Calu3 (cell line): ENCODE results near the gene OR2V2. TPM values are rescaled to one million over a fixed set of nuclear protein-coding genes. Genes with fewer than 3 reads are reported as not detected.
"Not testable (repeated sequence)": the region's sequence is repeated elsewhere in the genome, so short reads cannot be mapped to it uniquely, and the experiment has no call there.

ENCODE experiments used
- BruUV-seq: library from RNA; stranded (reverse); fragments of 400-500 nt; replicated peaks from 2 replicates; lab custom pipeline; 2021; lab: Mats Ljungman, UMichigan
- CTCF ChIA-PET: fragments of 300-600 bp; sonication (Branson Sonifier 250); formaldehyde crosslinking; loops from one replicate; lab custom pipeline; 2022; ENCODE audit warnings: antibody characterized with exemption; lab: Charles Lee
- DNase-seq: peaks from one replicate; pipeline ENCODE4 v3.0.0; 2022
- H3K27ac Mint-ChIP-seq: one replicate; pipeline ENCODE4 v1.8.0; 2022; ENCODE audit warnings: mixed read lengths; ENCODE audit not compliant: unreplicated experiment
- H3K27me3 Mint-ChIP-seq: one replicate; pipeline ENCODE4 v1.8.0; 2022; ENCODE audit warnings: mixed read lengths; ENCODE audit not compliant: unreplicated experiment
- H3K36me3 Mint-ChIP-seq: one replicate; pipeline ENCODE4 v1.8.0; 2022; ENCODE audit warnings: mild to moderate bottlenecking, moderate library complexity, mixed read lengths; ENCODE audit not compliant: insufficient read depth, unreplicated experiment
- H3K4me1 Mint-ChIP-seq: one replicate; pipeline ENCODE4 v1.8.0; 2022; ENCODE audit warnings: mild to moderate bottlenecking, low read depth, mixed read lengths; ENCODE audit not compliant: unreplicated experiment
- H3K4me3 Mint-ChIP-seq: one replicate; pipeline ENCODE4 v1.8.0; 2022; ENCODE audit warnings: mild to moderate bottlenecking, low read depth, moderate library complexity, mixed read lengths; ENCODE audit not compliant: unreplicated experiment
- H3K9me3 Mint-ChIP-seq: one replicate; pipeline ENCODE4 v1.8.0; 2022; ENCODE audit warnings: low read depth, mixed read lengths; ENCODE audit not compliant: unreplicated experiment
- CTCF ChIP-seq: fragments of 200-600 bp; IDR thresholded peaks from one replicate; pipeline ENCODE4 v1.8.0; 2022; ENCODE audit warnings: antibody characterized with exemption; ENCODE audit not compliant: unreplicated experiment
- intact Hi-C: fragments of 100-400 bp; cut with micrococcal nuclease; formaldehyde crosslinking; loops from one replicate; pipeline ENCODE4 v1.10.0; 2022; ENCODE audit not compliant: unreplicated experiment
- total RNA-seq: library from RNA; stranded (reverse); gene quantifications from 2 replicates; pipeline ENCODE4 v1.2.3, GENCODE V29; 2022

Gene OR2V2
- total RNA-seq, 1 experiment from 2014 or later, result not detected

GRCh38 chr5:181100121-181100875 is 47.1 kb upstream of the OR2V2 start:
- BruUV-seq, result no TSS peak
- Mint-ChIP-seq H3K27ac (no peak overlapping the region), H3K4me1 (peaks cover 14% of the 10 kb centered on the region), H3K4me3 (no peak overlapping the region), H3K27me3 (peaks cover 36% of the 10 kb centered on the region), H3K9me3 (no peaks in the 10 kb centered on the region), H3K36me3 (peaks cover 5% of the 10 kb centered on the region)
- intact Hi-C loops, result no loop called here
- CTCF ChIA-PET, result interaction anchor here (0.6 kb wide), 1 partner anchor 102 kb away, joined by 7 read pairs; no protein-coding TSS in a partner anchor
- DNase-seq, result no peak
- no peak for TF ChIP-seq CTCF

GRCh38 chr5:181101030-181101641 is 46.2 kb upstream of the OR2V2 start:
- H3K27ac Mint-ChIP-seq, CTCF ChIA-PET, H3K9me3 Mint-ChIP-seq, intact Hi-C loops, H3K4me3 Mint-ChIP-seq, H3K36me3 Mint-ChIP-seq, DNase-seq, BruUV-seq: not testable (repeated sequence)
- Mint-ChIP-seq H3K4me1 (peaks cover 14% of the 10 kb centered on the region), H3K27me3 (peaks cover 45% of the 10 kb centered on the region)

GRCh38 chr5:181101930-181102674 is 45.3 kb upstream of the OR2V2 start:
- Mint-ChIP-seq H3K4me1 (peaks cover 14% of the 10 kb centered on the region), H3K27me3 (peaks cover 55% of the 10 kb centered on the region)
- H3K4me3 Mint-ChIP-seq, H3K9me3 Mint-ChIP-seq, H3K36me3 Mint-ChIP-seq, intact Hi-C loops, DNase-seq, BruUV-seq, CTCF ChIA-PET, H3K27ac Mint-ChIP-seq: not testable (repeated sequence)

- H3K36me3 Mint-ChIP-seq, DNase-seq, intact Hi-C loops, CTCF ChIA-PET, BruUV-seq, H3K27ac Mint-ChIP-seq, H3K9me3 Mint-ChIP-seq: not testable (repeated sequence)
- Mint-ChIP-seq H3K4me1 (peaks cover 14% of the 10 kb centered on the region), H3K4me3 (peak overlapping the region; percentile 61), H3K27me3 (peaks cover 68% of the 10 kb centered on the region)
These were observed 43.2 kb upstream of the OR2V2 start for GRCh38 chr5:181104259-181104568.

DNA sequence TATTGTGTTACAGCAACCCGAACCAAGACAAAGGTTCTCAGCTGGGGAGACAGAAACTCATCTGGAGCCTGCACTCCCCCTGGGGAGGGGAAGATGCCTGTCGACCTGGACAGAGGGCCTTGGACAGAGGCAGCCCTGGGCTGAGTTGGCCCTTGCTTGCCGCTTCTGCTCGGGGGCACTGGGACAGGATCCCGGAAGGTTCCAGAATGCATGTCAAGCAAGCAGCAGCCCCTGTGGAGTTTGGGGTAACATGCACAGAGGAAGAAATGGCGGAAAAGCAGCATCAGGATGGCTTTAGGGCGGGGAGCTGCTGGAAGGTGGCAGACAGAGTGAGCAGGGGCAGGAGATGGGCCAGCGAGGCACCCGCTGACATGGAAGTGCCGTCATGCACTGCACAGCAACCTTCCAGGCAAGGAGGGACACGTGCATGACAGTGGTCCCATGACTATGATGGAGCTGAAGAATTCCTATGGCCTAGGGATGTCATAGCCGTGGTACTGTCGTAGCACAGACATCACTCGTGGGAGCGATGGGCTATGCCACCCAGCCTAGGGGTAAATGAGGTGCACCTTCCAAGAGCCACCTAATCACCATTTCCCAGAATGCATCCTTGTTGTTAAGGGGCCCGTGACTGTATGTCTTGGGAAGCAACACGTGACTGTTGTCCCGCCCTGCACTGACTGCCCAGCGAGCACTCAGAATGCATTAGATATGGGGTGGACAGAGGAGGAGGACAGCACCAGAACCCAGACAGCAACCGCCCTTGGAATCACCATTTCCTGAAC is 42.6 kb upstream of the OR2V2 start:
- H3K9me3 Mint-ChIP-seq, H3K27ac Mint-ChIP-seq, intact Hi-C loops, H3K36me3 Mint-ChIP-seq, BruUV-seq, DNase-seq, CTCF ChIA-PET: not testable (repeated sequence)
- Mint-ChIP-seq H3K4me3 (peak overlapping the region; percentile 61), H3K4me1 (peaks cover 14% of the 10 kb centered on the region), H3K27me3 (peaks cover 68% of the 10 kb centered on the region)
